HG03457 (cell line): ENCODE data around the gene PCDHAC1.

Experiments
- ATAC-seq: cut with Tn5 transposase; IDR thresholded peaks from one replicate; pipeline ENCODE4 v1.9.1; 2021; ENCODE audit warnings: moderate number of reproducible peaks; ENCODE audit not compliant: unreplicated experiment

The PCDHAC1 gene

GRCh38 chr5:140966293-140967225 is 40.5 kb downstream of the PCDHAC1 start, which contains the start of gene PCDHAC2:
TSS of gene PCDHAC2 (plus strand) at chr5:140966476. CDS start at chr5:140966767, 291 bp downstream.
- ATAC-seq = no peak

- no peak for ATAC-seq
Measured at GRCh38 chr5:140967226-140967893, 41.3 kb downstream of the PCDHAC1 start.

GRCh38 chr5:140969880-140970279 is 43.8 kb downstream of the PCDHAC1 start:
- no peak for ATAC-seq

- no peak for ATAC-seq
Measured at GRCh38 chr5:140973550-140973949, 47.5 kb downstream of the PCDHAC1 start.

GRCh38 chr5:140977003-140977402 is 50.9 kb downstream of the PCDHAC1 start:
- no peak for ATAC-seq

- ATAC-seq = no peak
Measured at GRCh38 chr5:140978260-140978659, 52.2 kb downstream of the PCDHAC1 start.

GRCh38 chr5:140978983-140979382 is 52.9 kb downstream of the PCDHAC1 start:
- no peak for ATAC-seq
